Rectal smooth muscle tissue (tissue), 1 donor: Measurements from ENCODE around the gene ARPP21.

Experiments
- H3K27ac ChIP-seq: one replicate; pipeline ENCODE4 v1.7.0; 2013; ENCODE audit warnings: low read depth, low read length, inconsistent platforms
- H3K27me3 ChIP-seq: one replicate; pipeline ENCODE4 v1.7.0; 2013; ENCODE audit warnings: low read length; ENCODE audit not compliant: control insufficient read depth, insufficient read depth
- H3K36me3 ChIP-seq: one replicate; pipeline ENCODE4 v1.7.0; 2013; ENCODE audit warnings: low read length; ENCODE audit not compliant: control insufficient read depth, insufficient read depth
- H3K4me1 ChIP-seq: one replicate; pipeline ENCODE4 v1.7.0; 2013; ENCODE audit warnings: low read length; ENCODE audit not compliant: control insufficient read depth, insufficient read depth
- H3K4me3 ChIP-seq: one replicate; pipeline ENCODE4 v1.7.0; 2013; ENCODE audit warnings: low read length
- H3K9ac ChIP-seq: one replicate; pipeline ENCODE4 v1.7.0; 2013; ENCODE audit warnings: low read length

ARPP21 gene

DNA sequence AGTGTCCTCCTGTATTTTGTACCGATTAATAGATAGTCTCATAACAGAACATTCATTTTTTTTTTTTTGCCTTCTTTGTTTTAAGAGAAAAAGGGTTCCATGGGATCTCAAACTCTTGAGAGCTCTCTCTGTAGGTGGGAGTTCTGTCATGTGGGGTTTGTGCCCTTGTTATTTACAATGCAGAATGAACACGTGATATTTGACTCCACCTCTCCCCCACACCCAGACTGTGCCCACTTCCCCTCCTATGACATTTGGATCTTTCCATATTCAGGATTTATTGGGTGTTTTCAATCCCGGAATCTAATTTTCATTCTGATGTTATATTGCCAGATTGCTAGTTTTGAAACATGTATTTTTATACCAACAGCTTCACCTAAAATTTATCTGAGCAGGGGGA, 49.5 kb downstream of the ARPP21 start:
- Histone ChIP-seq H3K4me3 (no peak overlapping the region), H3K27ac (no peak overlapping the region), H3K27me3 (no peaks in the 10 kb centered on the region), H3K36me3 (no peaks in the 10 kb centered on the region), H3K9ac (no peak overlapping the region), H3K4me1 (no peaks in the 10 kb centered on the region)

- no peaks in the 10 kb centered on the region for H3K27me3 ChIP-seq
- no peak overlapping the region for H3K27ac ChIP-seq
- no peak overlapping the region for H3K4me3 ChIP-seq
- H3K4me1 ChIP-seq: no peaks in the 10 kb centered on the region
- no peaks in the 10 kb centered on the region for H3K36me3 ChIP-seq
- H3K9ac ChIP-seq: no peak overlapping the region
These were observed 50.9 kb downstream of the ARPP21 start for GRCh38 chr3:35690271-35690670.

GRCh38 chr3:35705904-35706303, 66.6 kb downstream of the ARPP21 start:
- Histone ChIP-seq H3K4me3 (no peak overlapping the region), H3K27me3 (no peaks in the 10 kb centered on the region), H3K36me3 (no peaks in the 10 kb centered on the region), H3K4me1 (no peaks in the 10 kb centered on the region), H3K9ac (no peak overlapping the region), H3K27ac (no peak overlapping the region)

DNA sequence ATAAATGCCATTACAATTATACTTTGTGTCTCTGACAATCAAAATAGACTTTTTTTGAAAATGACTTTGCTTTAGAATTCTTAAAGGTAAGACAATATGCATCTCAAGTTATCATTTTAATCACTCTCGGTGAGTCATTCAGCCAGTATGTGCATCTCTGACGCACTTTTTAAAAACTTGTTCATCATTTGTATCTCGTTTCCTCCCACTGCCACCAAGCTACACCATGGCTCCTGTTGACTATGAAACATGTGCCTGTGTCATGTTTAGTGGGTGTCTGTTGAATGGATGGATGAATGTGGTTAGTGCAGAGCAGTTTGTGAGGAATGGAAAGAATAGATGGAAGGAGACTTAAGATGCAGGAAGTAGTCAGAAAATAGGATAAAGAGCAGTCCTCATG, 68.6 kb downstream of the ARPP21 start:
- no peaks in the 10 kb centered on the region for H3K36me3 ChIP-seq
- no peaks in the 10 kb centered on the region for H3K4me1 ChIP-seq
- H3K27ac ChIP-seq: no peak overlapping the region
- H3K9ac ChIP-seq: no peak overlapping the region
- no peaks in the 10 kb centered on the region for H3K27me3 ChIP-seq
- no peak overlapping the region for H3K4me3 ChIP-seq

DNA sequence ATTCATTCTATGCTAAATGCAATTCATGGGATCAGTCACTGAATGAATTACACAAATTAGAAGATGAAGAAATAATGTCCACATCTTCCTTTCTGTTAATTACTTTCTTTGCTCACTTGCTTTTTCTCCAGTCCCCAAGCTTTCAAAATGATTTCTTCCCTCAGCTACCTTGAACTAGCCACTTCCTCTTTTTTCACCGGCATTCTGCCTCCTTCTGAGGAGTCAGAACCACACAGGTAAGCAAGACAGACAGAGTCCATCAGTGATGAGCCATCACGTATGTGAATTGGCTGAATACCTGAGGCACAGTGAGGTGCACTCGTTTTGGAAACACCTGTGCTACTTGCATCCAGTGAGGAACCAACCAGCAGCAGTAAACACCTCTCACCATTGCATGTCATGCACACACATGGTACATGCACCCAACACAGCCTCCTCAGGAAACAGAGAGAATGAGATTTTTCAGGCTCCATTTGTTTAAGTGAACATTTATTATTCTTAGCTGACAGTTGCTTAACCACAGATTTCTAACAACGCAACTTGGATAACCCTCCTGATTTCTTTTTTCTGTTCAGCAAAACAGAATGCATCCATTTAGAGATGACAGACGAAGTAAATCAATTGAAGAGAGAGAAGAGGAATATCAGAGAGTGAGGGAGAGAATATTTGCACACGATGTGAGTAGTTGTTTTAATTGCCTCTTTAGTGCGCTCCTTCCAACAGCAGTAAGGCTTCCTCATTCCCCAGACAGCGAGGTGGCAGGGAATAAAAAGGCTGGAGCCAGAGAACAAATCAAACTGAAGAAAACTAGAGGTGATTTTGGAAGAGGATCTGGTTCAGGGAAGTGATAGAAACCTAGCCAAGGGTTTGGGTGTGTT, 69.3 kb downstream of the ARPP21 start:
- Histone ChIP-seq H3K36me3 (no peaks in the 10 kb centered on the region), H3K9ac (no peak overlapping the region), H3K4me1 (no peaks in the 10 kb centered on the region), H3K27ac (no peak overlapping the region), H3K27me3 (no peaks in the 10 kb centered on the region), H3K4me3 (no peak overlapping the region)

DNA sequence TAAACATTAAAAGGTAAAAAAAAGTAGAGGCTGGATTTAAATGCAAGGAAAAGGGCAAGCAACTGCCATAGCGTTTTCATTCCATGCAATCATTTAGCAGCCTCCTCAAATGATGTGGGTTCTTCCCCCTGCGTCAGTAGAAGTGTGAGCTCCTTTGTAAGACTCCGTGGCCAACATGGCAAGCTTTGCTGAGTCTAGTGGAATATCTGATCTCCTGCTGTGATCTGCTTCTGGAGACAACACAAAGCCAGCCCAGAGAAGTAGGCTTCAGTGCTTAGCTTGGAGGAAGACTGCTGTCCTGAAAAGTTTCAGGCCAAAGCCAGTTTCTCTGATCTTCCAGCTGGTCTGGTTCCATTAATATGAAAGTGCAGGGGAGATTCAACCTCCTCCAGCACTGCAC, 70.4 kb downstream of the ARPP21 start:
- Histone ChIP-seq H3K36me3 (no peaks in the 10 kb centered on the region), H3K27me3 (no peaks in the 10 kb centered on the region), H3K27ac (no peak overlapping the region), H3K9ac (no peak overlapping the region), H3K4me1 (no peaks in the 10 kb centered on the region), H3K4me3 (no peak overlapping the region)

GRCh38 chr3:35710554-35710953, 71.2 kb downstream of the ARPP21 start:
- Histone ChIP-seq H3K27me3 (no peaks in the 10 kb centered on the region), H3K9ac (no peak overlapping the region)

GRCh38 chr3:35718921-35719320, 79.6 kb downstream of the ARPP21 start:
- no peak overlapping the region for H3K4me3 ChIP-seq

More at GRCh38 chr3:35710554-35710953, 71.2 kb downstream of the ARPP21 start:
- Histone ChIP-seq H3K4me3 (no peak overlapping the region), H3K36me3 (no peaks in the 10 kb centered on the region), H3K27ac (no peak overlapping the region), H3K4me1 (no peaks in the 10 kb centered on the region)

DNA sequence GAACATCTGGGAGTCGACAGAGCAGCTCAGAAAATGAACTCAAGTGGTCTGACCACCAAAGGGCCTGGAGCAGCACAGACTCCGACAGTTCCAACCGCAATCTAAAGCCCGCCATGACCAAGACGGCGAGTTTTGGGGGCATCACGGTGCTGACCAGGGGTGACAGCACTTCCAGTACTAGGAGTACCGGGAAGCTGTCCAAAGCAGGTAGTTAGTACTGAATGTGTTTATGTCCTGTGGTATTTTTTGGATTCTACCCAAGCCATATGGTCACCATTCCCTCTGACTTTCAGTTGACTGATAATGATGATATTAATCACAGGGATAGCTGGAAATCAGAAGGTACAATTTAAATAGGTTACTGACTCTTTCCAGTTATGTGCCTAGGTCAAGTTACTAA, 82.3 kb downstream of the ARPP21 start:
- H3K9ac ChIP-seq: no peak overlapping the region
- no peaks in the 10 kb centered on the region for H3K27me3 ChIP-seq
- H3K36me3 ChIP-seq: no peaks in the 10 kb centered on the region
- no peak overlapping the region for H3K27ac ChIP-seq
- no peaks in the 10 kb centered on the region for H3K4me1 ChIP-seq
- H3K4me3 ChIP-seq: no peak overlapping the region

More at GRCh38 chr3:35718921-35719320, 79.6 kb downstream of the ARPP21 start:
- Histone ChIP-seq H3K4me1 (no peaks in the 10 kb centered on the region), H3K36me3 (no peaks in the 10 kb centered on the region), H3K27ac (no peak overlapping the region), H3K9ac (no peak overlapping the region), H3K27me3 (no peaks in the 10 kb centered on the region)

GRCh38 chr3:35722902-35723301, 83.6 kb downstream of the ARPP21 start:
- H3K9ac ChIP-seq: no peak overlapping the region
- H3K4me3 ChIP-seq: no peak overlapping the region
- no peaks in the 10 kb centered on the region for H3K4me1 ChIP-seq
- H3K36me3 ChIP-seq: no peaks in the 10 kb centered on the region
- H3K27ac ChIP-seq: no peak overlapping the region
- no peaks in the 10 kb centered on the region for H3K27me3 ChIP-seq

- Histone ChIP-seq H3K36me3 (no peaks in the 10 kb centered on the region), H3K9ac (no peak overlapping the region), H3K27me3 (no peaks in the 10 kb centered on the region), H3K4me3 (no peak overlapping the region), H3K27ac (no peak overlapping the region), H3K4me1 (no peaks in the 10 kb centered on the region)
These were observed 84.3 kb downstream of the ARPP21 start for GRCh38 chr3:35723480-35724097.

GRCh38 chr3:35724106-35724505, 84.8 kb downstream of the ARPP21 start:
- H3K36me3 ChIP-seq: no peaks in the 10 kb centered on the region
- no peaks in the 10 kb centered on the region for H3K4me1 ChIP-seq
- H3K27ac ChIP-seq: no peak overlapping the region
- H3K27me3 ChIP-seq: no peaks in the 10 kb centered on the region
- H3K9ac ChIP-seq: no peak overlapping the region
- no peak overlapping the region for H3K4me3 ChIP-seq

DNA sequence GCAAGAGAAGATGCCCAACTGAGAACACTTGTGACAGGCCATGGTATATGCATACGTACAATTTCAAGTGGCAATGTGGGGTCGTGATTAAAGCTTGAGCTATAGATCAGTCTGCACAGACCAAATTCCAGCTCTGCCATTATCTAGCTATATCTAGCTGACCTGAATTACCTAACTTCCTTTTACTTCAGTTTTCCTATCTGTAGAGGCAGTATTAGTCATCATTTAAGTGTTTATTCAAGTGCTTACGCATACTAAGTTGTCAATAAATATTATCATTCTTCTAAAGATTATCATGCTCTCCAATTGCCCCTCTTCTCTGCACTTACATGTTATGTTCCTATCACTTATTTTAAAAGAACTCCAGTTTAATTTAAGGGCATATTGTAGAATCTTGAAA, 87.9 kb downstream of the ARPP21 start:
- no peak overlapping the region for H3K27ac ChIP-seq
- H3K4me3 ChIP-seq: no peak overlapping the region
- H3K27me3 ChIP-seq: no peaks in the 10 kb centered on the region
- no peak overlapping the region for H3K9ac ChIP-seq
- no peaks in the 10 kb centered on the region for H3K4me1 ChIP-seq
- no peaks in the 10 kb centered on the region for H3K36me3 ChIP-seq
